GM19468 (cell line): Measurements from ENCODE around the gene TBCB.
"Not testable (repeated sequence)": the region's sequence is repeated elsewhere in the genome, so short reads cannot be mapped to it uniquely, and the experiment has no call there.

Source experiments
- ATAC-seq: cut with Tn5 transposase; IDR thresholded peaks from one replicate; pipeline ENCODE4 v1.9.1; 2021; ENCODE audit warnings: mild to moderate bottlenecking, moderate library complexity, moderate number of reproducible peaks; ENCODE audit not compliant: unreplicated experiment; ENCODE audit errors: extremely low read depth

The TBCB gene

GRCh38 chr19:36115453-36116343, at the start of gene TBCB:
Gene TBCB, plus strand, starts transcription at chr19:36115468. Its CDS starts 93 bp downstream, at chr19:36115561.
- ATAC-seq = no peak

- ATAC-seq = no peak
Measured at GRCh38 chr19:36067681-36068080, 47.6 kb upstream of the TBCB start.

- not testable (repeated sequence) for ATAC-seq
Measured at GRCh38 chr19:36068810-36069499, 46.3 kb upstream of the TBCB start.

- ATAC-seq = no peak
Measured at GRCh38 chr19:36072081-36072480, 43.2 kb upstream of the TBCB start.

- ATAC-seq = no peak
Measured at GRCh38 chr19:36073121-36073876, 42.0 kb upstream of the TBCB start.

- ATAC-seq = no peak
Measured at GRCh38 chr19:36079389-36079945, 35.8 kb upstream of the TBCB start.

GRCh38 chr19:36081385-36081784, 33.9 kb upstream of the TBCB start:
- no peak for ATAC-seq

GRCh38 chr19:36081894-36082293, 33.4 kb upstream of the TBCB start:
- ATAC-seq = no peak

GRCh38 chr19:36082916-36083315, 32.4 kb upstream of the TBCB start:
- ATAC-seq = no peak

- no peak for ATAC-seq
Measured at GRCh38 chr19:36084231-36085009, 30.8 kb upstream of the TBCB start.

GRCh38 chr19:36086326-36086725, 28.9 kb upstream of the TBCB start:
- ATAC-seq = no peak

GRCh38 chr19:36089847-36090246, 25.4 kb upstream of the TBCB start:
- no peak for ATAC-seq

GRCh38 chr19:36090910-36091695, 24.2 kb upstream of the TBCB start:
- ATAC-seq = no peak

- ATAC-seq = no peak
Measured at GRCh38 chr19:36092566-36092965, 22.7 kb upstream of the TBCB start.

GRCh38 chr19:36093146-36093662, 22.1 kb upstream of the TBCB start:
- ATAC-seq = no peak

- ATAC-seq = no peak
Measured at GRCh38 chr19:36093687-36094086, 21.6 kb upstream of the TBCB start.

- ATAC-seq = no peak
Measured at GRCh38 chr19:36097036-36097435, 18.2 kb upstream of the TBCB start.

- no peak for ATAC-seq
Measured at GRCh38 chr19:36099166-36099785, 16.0 kb upstream of the TBCB start.
